Fibroblast of mammary gland (primary cell): Measurements from ENCODE around the gene OR2AJ1.

Source experiments
- DNase-seq: peaks from one replicate; pipeline ENCODE4 v3.0.0-alpha.2; 2010; ENCODE audit warnings: low read depth
- H3K4me3 ChIP-seq: 2 replicates; pipeline ENCODE4 v1.5.1; 2011; ENCODE audit warnings: low read depth, mild to moderate bottlenecking, low read length, moderate library complexity; ENCODE audit not compliant: control insufficient read depth
- TF ChIP-seq, protein P1 (sequence below): conservative IDR thresholded peaks from 2 replicates; pipeline ENCODE4 v1.5.1; 2011; ENCODE audit warnings: low read depth, low read length, inconsistent platforms; ENCODE audit not compliant: control insufficient read depth, insufficient read depth

Gene OR2AJ1

DNA sequence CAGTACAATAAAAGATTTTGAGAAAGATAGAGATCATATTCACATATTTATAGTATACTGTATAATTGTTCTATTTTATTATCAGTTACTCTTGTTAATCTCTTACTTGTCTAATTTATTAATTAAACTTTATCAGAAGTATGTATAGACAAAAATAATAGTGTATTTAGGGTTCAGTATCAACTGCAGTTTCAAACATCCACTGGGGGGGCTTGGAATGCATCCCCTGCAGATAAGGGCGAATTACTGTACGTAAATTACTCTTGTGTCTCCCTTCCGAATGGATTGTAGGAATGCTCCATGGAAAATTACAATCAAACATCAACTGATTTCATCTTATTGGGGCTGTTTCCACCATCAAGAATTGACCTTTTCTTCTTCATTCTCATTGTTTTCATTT, 23.9 kb downstream of the OR2AJ1 start, which contains the start of gene OR2L8:
TSS of gene OR2L8 (plus strand) at position 301 of the 400 bp plus-strand sequence. CDS start at position 301, 0 bp downstream.
- TF ChIP-seq, protein P1, sequence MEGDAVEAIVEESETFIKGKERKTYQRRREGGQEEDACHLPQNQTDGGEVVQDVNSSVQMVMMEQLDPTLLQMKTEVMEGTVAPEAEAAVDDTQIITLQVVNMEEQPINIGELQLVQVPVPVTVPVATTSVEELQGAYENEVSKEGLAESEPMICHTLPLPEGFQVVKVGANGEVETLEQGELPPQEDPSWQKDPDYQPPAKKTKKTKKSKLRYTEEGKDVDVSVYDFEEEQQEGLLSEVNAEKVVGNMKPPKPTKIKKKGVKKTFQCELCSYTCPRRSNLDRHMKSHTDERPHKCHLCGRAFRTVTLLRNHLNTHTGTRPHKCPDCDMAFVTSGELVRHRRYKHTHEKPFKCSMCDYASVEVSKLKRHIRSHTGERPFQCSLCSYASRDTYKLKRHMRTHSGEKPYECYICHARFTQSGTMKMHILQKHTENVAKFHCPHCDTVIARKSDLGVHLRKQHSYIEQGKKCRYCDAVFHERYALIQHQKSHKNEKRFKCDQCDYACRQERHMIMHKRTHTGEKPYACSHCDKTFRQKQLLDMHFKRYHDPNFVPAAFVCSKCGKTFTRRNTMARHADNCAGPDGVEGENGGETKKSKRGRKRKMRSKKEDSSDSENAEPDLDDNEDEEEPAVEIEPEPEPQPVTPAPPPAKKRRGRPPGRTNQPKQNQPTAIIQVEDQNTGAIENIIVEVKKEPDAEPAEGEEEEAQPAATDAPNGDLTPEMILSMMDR = no peak
- H3K4me3 ChIP-seq = no peak within 1 kb of the TSS
- no peak for DNase-seq

DNA sequence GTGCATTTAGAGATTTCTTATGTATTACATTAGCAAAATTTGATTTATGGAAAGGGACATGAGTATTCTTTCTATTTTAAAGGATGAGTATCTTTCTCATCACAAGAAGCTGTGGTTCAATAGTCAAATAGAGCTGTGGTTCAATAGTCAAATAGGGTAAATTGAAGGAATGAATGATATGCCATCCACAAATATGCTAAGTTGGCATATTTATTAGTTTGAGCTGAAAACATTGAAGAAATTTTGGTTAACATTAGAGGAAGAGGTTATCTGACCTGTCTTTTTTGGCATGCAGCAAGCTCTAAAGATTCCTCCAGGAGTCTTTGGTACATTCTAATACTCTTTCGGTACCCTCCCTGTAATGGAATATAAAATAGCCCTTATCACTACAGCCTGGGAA, 28.7 kb downstream of the OR2AJ1 start:
- TF ChIP-seq, protein P1 = no peak
- no peak overlapping the region for H3K4me3 ChIP-seq
- no peak for DNase-seq

DNA sequence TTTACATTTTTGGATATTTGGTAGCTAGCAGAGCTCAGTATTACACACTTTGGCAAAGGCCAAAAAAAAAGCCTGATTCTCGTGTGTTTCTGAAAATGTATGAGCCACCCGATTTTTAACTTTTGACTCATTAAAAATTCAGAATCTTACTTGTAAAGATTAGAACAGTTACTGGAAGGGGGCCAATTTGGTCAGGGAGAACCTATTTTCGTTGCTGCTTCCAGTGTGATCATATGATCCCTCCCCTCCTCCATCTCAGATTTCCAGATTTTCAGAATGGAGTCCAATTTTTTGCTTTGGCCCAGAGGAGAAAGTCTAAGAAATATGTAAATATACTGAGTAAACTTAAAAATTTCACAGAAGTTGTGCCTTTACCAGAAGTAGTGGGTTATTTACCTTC, 37.1 kb downstream of the OR2AJ1 start:
- H3K4me3 ChIP-seq = no peak overlapping the region
- TF ChIP-seq, protein P1 = no peak
- DNase-seq = no peak

DNA sequence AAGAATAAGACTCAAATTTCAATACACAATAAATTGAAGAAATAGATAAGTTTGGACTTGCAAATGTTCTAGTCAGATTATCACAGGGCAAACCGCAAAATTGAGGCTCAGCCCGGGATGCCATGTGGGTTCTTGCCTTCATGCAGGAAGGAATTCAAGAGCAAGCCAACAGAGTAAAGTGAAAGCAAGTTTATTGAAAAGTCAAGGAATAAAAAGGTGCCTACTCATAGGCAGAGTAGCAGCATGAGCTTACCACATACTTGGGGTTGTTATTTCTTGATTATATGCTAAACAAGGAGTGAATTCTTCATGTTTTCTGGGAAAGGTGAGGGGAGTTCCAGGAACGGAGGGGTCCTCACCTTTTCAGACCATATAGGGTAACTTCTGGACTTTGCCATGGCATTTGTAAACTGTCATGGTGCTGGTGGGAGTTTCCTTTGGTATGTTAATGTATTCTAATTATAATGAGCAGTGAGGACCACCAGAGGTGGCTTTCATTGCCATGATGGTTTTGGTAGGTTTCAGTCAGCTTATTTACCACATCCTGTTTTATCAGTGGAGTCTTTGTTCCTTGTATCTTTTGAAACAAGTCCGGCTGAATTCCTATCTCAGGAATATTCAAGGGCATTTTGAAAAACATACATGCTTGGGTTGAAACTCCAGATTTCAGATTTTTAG, 38.4 kb downstream of the OR2AJ1 start:
- no peak for DNase-seq
- TF ChIP-seq, protein P1 = no peak
- no peak overlapping the region for H3K4me3 ChIP-seq

DNA sequence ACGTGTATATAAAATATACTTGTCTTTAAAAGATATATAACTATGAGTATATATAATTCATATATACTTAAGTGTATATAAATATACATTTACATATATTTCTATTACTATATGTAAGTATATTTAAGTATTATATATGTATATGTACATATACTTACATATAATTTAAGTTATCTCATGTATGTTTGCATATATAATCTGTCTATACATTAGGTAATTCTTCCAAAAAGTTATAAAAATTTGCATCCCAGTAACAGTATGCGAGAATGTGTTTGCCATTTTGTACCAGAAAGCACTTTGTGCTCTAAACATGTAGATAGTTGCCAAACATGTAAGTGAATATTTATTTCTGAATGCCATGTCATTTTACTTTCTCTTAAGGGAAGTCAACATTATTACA, 40.2 kb downstream of the OR2AJ1 start, which contains the start of gene OR2AK2:
TSS of gene OR2AK2 (plus strand) at position 301 of the 400 bp plus-strand sequence. CDS start 144 bp downstream, outside the sequence.
- no peak for DNase-seq
- TF ChIP-seq, protein P1 = no peak
- H3K4me3 ChIP-seq = no peak within 1 kb of the TSS

DNA sequence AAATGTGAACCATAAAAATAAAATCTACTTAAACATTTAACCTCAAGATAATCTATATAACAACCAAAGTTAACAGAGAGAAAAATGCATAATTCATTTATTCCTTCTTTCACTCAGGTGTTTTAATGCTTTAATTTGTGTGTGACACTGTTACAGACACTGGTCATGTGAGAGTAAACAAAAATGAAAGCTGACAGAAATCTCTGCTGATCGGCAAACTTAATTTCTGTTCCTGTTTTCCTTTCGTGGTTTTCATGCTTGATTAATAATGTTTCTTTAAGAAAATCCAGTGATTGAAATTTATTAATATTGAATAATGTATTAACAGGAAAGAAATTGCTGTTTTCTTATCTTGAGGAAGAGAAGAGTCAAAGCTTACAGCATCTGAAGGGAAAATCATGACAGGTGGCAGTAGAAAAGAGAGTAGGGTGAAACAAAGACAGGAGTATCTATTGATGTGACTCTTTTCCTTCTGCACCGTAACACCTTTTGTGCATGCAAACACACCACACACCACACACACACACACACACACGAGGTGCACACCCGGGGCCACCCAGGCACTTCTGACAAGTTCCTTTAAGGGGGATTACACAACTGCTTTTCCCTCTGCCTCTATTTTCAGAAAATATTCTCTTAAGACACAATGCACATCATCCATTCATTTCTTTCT, 42.0 kb downstream of the OR2AJ1 start:
- TF ChIP-seq, protein P1 = no peak
- H3K4me3 ChIP-seq = no peak overlapping the region
- no peak for DNase-seq
